ENCODE measurements around the gene STXBP2.

STXBP2 gene

GRCh38 chr19:7661744-7662538, 25.0 kb downstream of the STXBP2 start:
- Mint-ChIP-seq H3K27ac (no peak overlapping the region), H3K27me3 (peaks cover 14 to 23% of the 10 kb centered on the region in 2 donors), H3K36me3 (ENCODE audit: insufficient read depth) (peaks cover 2% of the 10 kb centered on the region), H3K9me3 (no peaks in the 10 kb centered on the region), H3K4me1 (ENCODE audit: low read depth in 2 of 2) (peaks cover 4 to 5% of the 10 kb centered on the region in 2 donors), H3K4me3 (no peak overlapping the region)
- DNase-seq: no peak
- no peak for ATAC-seq (replicated peaks)

- no peak for ATAC-seq (replicated peaks)
- no peaks in the 10 kb centered on the region for H3K9me3 Mint-ChIP-seq
- no peak overlapping the region for H3K27ac Mint-ChIP-seq
- no peak overlapping the region for H3K4me3 Mint-ChIP-seq
- DNase-seq: no peak
- H3K27me3 Mint-ChIP-seq: peaks cover 18 to 27% of the 10 kb centered on the region in 2 donors
- H3K36me3 Mint-ChIP-seq (ENCODE audit: insufficient read depth): peaks cover 9% of the 10 kb centered on the region
- peaks cover 2 to 4% of the 10 kb centered on the region in 2 donors for H3K4me1 Mint-ChIP-seq (ENCODE audit: low read depth in 2 of 2)
Measured at GRCh38 chr19:7662657-7663056, 25.7 kb downstream of the STXBP2 start.

- no peaks in the 10 kb centered on the region for H3K4me1 Mint-ChIP-seq (ENCODE audit: low read depth in 2 of 2)
- H3K4me3 Mint-ChIP-seq: no peak overlapping the region
- ATAC-seq (replicated peaks): no peak
- peaks cover 18 to 32% of the 10 kb centered on the region in 2 donors for H3K27me3 Mint-ChIP-seq
- H3K9me3 Mint-ChIP-seq: no peaks in the 10 kb centered on the region
- DNase-seq: no peak
- H3K36me3 Mint-ChIP-seq (ENCODE audit: insufficient read depth): peaks cover 9% of the 10 kb centered on the region
- no peak overlapping the region for H3K27ac Mint-ChIP-seq
Measured at GRCh38 chr19:7663706-7664105, 26.8 kb downstream of the STXBP2 start.

- ATAC-seq (replicated peaks) (no peak), DNase-seq (no peak)
- peaks cover under 1 to 3% of the 10 kb centered on the region in 2 donors for H3K4me1 Mint-ChIP-seq (ENCODE audit: low read depth in 2 of 2)
- H3K36me3 Mint-ChIP-seq (ENCODE audit: insufficient read depth): peaks cover 7% of the 10 kb centered on the region
- peaks cover 27 to 45% of the 10 kb centered on the region in 2 donors for H3K27me3 Mint-ChIP-seq
- H3K27ac Mint-ChIP-seq: no peak overlapping the region
- H3K4me3 Mint-ChIP-seq: no peak overlapping the region
- no peaks in the 10 kb centered on the region for H3K9me3 Mint-ChIP-seq
Measured at GRCh38 chr19:7665076-7665475, 28.2 kb downstream of the STXBP2 start.

- peaks cover 7% of the 10 kb centered on the region for H3K36me3 Mint-ChIP-seq (ENCODE audit: insufficient read depth)
- peaks cover 56 to 74% of the 10 kb centered on the region in 2 donors for H3K27me3 Mint-ChIP-seq
- DNase-seq: no peak
- H3K9me3 Mint-ChIP-seq: no peaks in the 10 kb centered on the region
- ATAC-seq (replicated peaks): no peak
- peaks cover 5 to 11% of the 10 kb centered on the region in 2 donors for H3K4me1 Mint-ChIP-seq (ENCODE audit: low read depth in 2 of 2)
- no peak within 1 kb of the TSS for H3K27ac Mint-ChIP-seq
- no peak within 1 kb of the TSS for H3K4me3 Mint-ChIP-seq
Measured at GRCh38 chr19:7668842-7669241, 31.9 kb downstream of the STXBP2 start, which contains the start of gene RETN. Gene RETN, plus strand, starts transcription at chr19:7669049. Its CDS starts 278 bp downstream, at chr19:7669327.

GRCh38 chr19:7669641-7670040, 32.7 kb downstream of the STXBP2 start:
- H3K27me3 Mint-ChIP-seq: peaks cover 64 to 81% of the 10 kb centered on the region in 2 donors
- ATAC-seq (replicated peaks) (no peak), DNase-seq (no peak)
- H3K27ac Mint-ChIP-seq: no peak overlapping the region
- H3K4me3 Mint-ChIP-seq: no peak overlapping the region
- H3K4me1 Mint-ChIP-seq (ENCODE audit: low read depth in 2 of 2): peaks cover 5 to 11% of the 10 kb centered on the region in 2 donors
- H3K9me3 Mint-ChIP-seq: no peaks in the 10 kb centered on the region
- H3K36me3 Mint-ChIP-seq (ENCODE audit: insufficient read depth): peaks cover 7% of the 10 kb centered on the region

- H3K27me3 Mint-ChIP-seq: peaks cover 64 to 81% of the 10 kb centered on the region in 2 donors
- H3K4me1 Mint-ChIP-seq (ENCODE audit: low read depth in 2 of 2): peaks cover 5 to 11% of the 10 kb centered on the region in 2 donors
- H3K4me3 Mint-ChIP-seq: peak overlapping the region in 1 of 2 donors; percentile 19
- peak; percentile 72 for ATAC-seq (replicated peaks)
- H3K36me3 Mint-ChIP-seq (ENCODE audit: insufficient read depth): peaks cover 7% of the 10 kb centered on the region
- no peak overlapping the region for H3K27ac Mint-ChIP-seq
- no peak for DNase-seq
- H3K9me3 Mint-ChIP-seq: no peaks in the 10 kb centered on the region
Measured at GRCh38 chr19:7670150-7670783, 33.4 kb downstream of the STXBP2 start.

- Mint-ChIP-seq H3K36me3 (ENCODE audit: insufficient read depth) (peaks cover 7% of the 10 kb centered on the region), H3K4me3 (peak overlapping the region in 1 of 2 donors; percentile 19), H3K9me3 (no peaks in the 10 kb centered on the region), H3K4me1 (ENCODE audit: low read depth in 2 of 2) (peaks cover 5 to 11% of the 10 kb centered on the region in 2 donors), H3K27ac (peak overlapping the region in 1 of 2 donors; percentile 44), H3K27me3 (peaks cover 62 to 85% of the 10 kb centered on the region in 2 donors)
- no peak for DNase-seq
- ATAC-seq (replicated peaks): peak; percentile 26
Measured at GRCh38 chr19:7670790-7671189, 33.9 kb downstream of the STXBP2 start.

- H3K9me3 Mint-ChIP-seq: no peaks in the 10 kb centered on the region
- no peak for ATAC-seq (replicated peaks)
- H3K27me3 Mint-ChIP-seq: peaks cover 66 to 86% of the 10 kb centered on the region in 2 donors
- H3K4me3 Mint-ChIP-seq: no peak overlapping the region
- peaks cover 1% of the 10 kb centered on the region for H3K36me3 Mint-ChIP-seq (ENCODE audit: insufficient read depth)
- no peak overlapping the region for H3K27ac Mint-ChIP-seq
- DNase-seq: no peak
- H3K4me1 Mint-ChIP-seq (ENCODE audit: low read depth in 2 of 2): peaks cover 5 to 19% of the 10 kb centered on the region in 2 donors
Measured at GRCh38 chr19:7672522-7672921, 35.6 kb downstream of the STXBP2 start.

GRCh38 chr19:7674010-7675005, 37.4 kb downstream of the STXBP2 start:
- ATAC-seq (replicated peaks) (no peak), DNase-seq (no peak)
- Mint-ChIP-seq H3K27ac (no peak overlapping the region), H3K27me3 (peaks cover 74 to 93% of the 10 kb centered on the region in 2 donors), H3K9me3 (no peaks in the 10 kb centered on the region), H3K36me3 (ENCODE audit: insufficient read depth) (peaks cover 3% of the 10 kb centered on the region), H3K4me1 (ENCODE audit: low read depth in 2 of 2) (peaks cover 10 to 28% of the 10 kb centered on the region in 2 donors), H3K4me3 (no peak overlapping the region)

GRCh38 chr19:7676376-7676775, 39.5 kb downstream of the STXBP2 start:
- peak overlapping the region in 1 of 2 donors; percentile 43 for H3K4me3 Mint-ChIP-seq
- no peak overlapping the region for H3K27ac Mint-ChIP-seq
- no peak for DNase-seq
- no peak for ATAC-seq (replicated peaks)
- peaks cover 24% of the 10 kb centered on the region for H3K36me3 Mint-ChIP-seq (ENCODE audit: insufficient read depth)
- H3K27me3 Mint-ChIP-seq: peaks cover 57 to 77% of the 10 kb centered on the region in 2 donors
- no peaks in the 10 kb centered on the region for H3K9me3 Mint-ChIP-seq
- peaks cover 17 to 31% of the 10 kb centered on the region in 2 donors for H3K4me1 Mint-ChIP-seq (ENCODE audit: low read depth in 2 of 2)

- DNase-seq (no peak), ATAC-seq (replicated peaks) (no peak)
- Mint-ChIP-seq H3K36me3 (ENCODE audit: insufficient read depth) (peaks cover 28% of the 10 kb centered on the region), H3K27me3 (peaks cover 52 to 72% of the 10 kb centered on the region in 2 donors), H3K9me3 (no peaks in the 10 kb centered on the region), H3K4me3 (peak within 1 kb of the TSS in 1 of 2 donors; percentile 43), H3K27ac (peak within 1 kb of the TSS in 1 of 2 donors; percentile 57), H3K4me1 (ENCODE audit: low read depth in 2 of 2) (peaks cover 22 to 35% of the 10 kb centered on the region in 2 donors)
Measured at GRCh38 chr19:7676854-7677253, 39.9 kb downstream of the STXBP2 start, which contains the start of gene MCEMP1. Gene MCEMP1, plus strand, starts transcription at chr19:7677090. Its CDS starts 31 bp downstream, at chr19:7677121.

Data from effector memory CD8-positive, alpha-beta T cell (primary cell).